HG02885 (cell line): ENCODE data around the gene PPM1E.
"Not testable (repeated sequence)": the region's sequence is repeated elsewhere in the genome, so short reads cannot be mapped to it uniquely, and the experiment has no call there.

ENCODE experiments used
- ATAC-seq: cut with Tn5 transposase; IDR thresholded peaks from one replicate; pipeline ENCODE4 v1.9.1; 2021; ENCODE audit warnings: mild to moderate bottlenecking; ENCODE audit not compliant: unreplicated experiment, poor library complexity

Gene PPM1E

GRCh38 chr17:58932956-58933355 is 177.3 kb downstream of the PPM1E start:
- ATAC-seq, result no peak

GRCh38 chr17:58936295-58936694 is 180.6 kb downstream of the PPM1E start:
- ATAC-seq, result no peak

- ATAC-seq, result no peak
These were observed 188.5 kb downstream of the PPM1E start for GRCh38 chr17:58944166-58944565.

GRCh38 chr17:58947411-58947810 is 191.8 kb downstream of the PPM1E start:
- ATAC-seq, result no peak

- no peak for ATAC-seq
These were observed 192.2 kb downstream of the PPM1E start for GRCh38 chr17:58947824-58948223.

- not testable (repeated sequence) for ATAC-seq
These were observed 198.7 kb downstream of the PPM1E start for GRCh38 chr17:58954358-58954757.

GRCh38 chr17:58956997-58957724 is 201.5 kb downstream of the PPM1E start:
- no peak for ATAC-seq

- ATAC-seq, result not testable (repeated sequence)
These were observed 202.0 kb downstream of the PPM1E start for GRCh38 chr17:58957725-58958073.

- no peak for ATAC-seq
These were observed 204.4 kb downstream of the PPM1E start for GRCh38 chr17:58960068-58960467.

- ATAC-seq, result no peak
These were observed 209.6 kb downstream of the PPM1E start for GRCh38 chr17:58965221-58965620.

GRCh38 chr17:58966208-58966607 is 210.6 kb downstream of the PPM1E start:
- no peak for ATAC-seq

GRCh38 chr17:58968426-58969061 is 212.9 kb downstream of the PPM1E start:
- ATAC-seq, result no peak

- no peak for ATAC-seq
These were observed 213.5 kb downstream of the PPM1E start for GRCh38 chr17:58969156-58969555.

GRCh38 chr17:58969612-58970011 is 214.0 kb downstream of the PPM1E start:
- no peak for ATAC-seq

- no peak for ATAC-seq
These were observed 215.2 kb downstream of the PPM1E start for GRCh38 chr17:58970609-58971450.

GRCh38 chr17:58974354-58974753 is 218.7 kb downstream of the PPM1E start:
- ATAC-seq, result no peak

GRCh38 chr17:58976541-58976940 is 220.9 kb downstream of the PPM1E start:
- ATAC-seq, result no peak

GRCh38 chr17:58980706-58981481 is 225.2 kb downstream of the PPM1E start:
- ATAC-seq, result no peak

GRCh38 chr17:58982626-58983025 is 227.0 kb downstream of the PPM1E start:
- ATAC-seq, result no peak

- ATAC-seq, result no peak
These were observed 229.7 kb downstream of the PPM1E start for GRCh38 chr17:58985367-58985766.
